H1 (cell line): ENCODE measurements around the gene KBTBD12.

Source experiments
- KDM1A ChIP-seq: fragments of 200-600, 300-600 bp; sonication (generic); IDR thresholded peaks from 2 replicates; pipeline ENCODE4 v1.7.1; 2016; ENCODE audit warnings: mild to moderate bottlenecking, low read length, borderline replicate concordance
- POU5F1 ChIP-seq: IDR thresholded peaks from 2 replicates; pipeline ENCODE4 v1.6.1; 2011; ENCODE audit warnings: low read depth, mild to moderate bottlenecking, low read length, moderate library complexity

GRCh38 chr3:127888156-127888555 lies 26.9 kb upstream of the KBTBD12 start:
- TF ChIP-seq KDM1A, result no peak
- TF ChIP-seq POU5F1, result no peak
